GM13976 (cell line): Measurements from ENCODE around the gene MSX1.

Source experiments
- DNase-seq: peaks from one replicate; pipeline ENCODE4 v3.0.0; 2012; ENCODE audit warnings: low spot score
- in situ Hi-C: fragments of 300-500 bp; cut with MboI; formaldehyde crosslinking; loops from one replicate; pipeline ENCODE4 v1.12.0; 2022; ENCODE audit warnings: low sequenced_read_pairs, mixed read lengths, inconsistent platforms; ENCODE audit not compliant: unreplicated experiment
- TF ChIP-seq, protein P1 (sequence below): IDR thresholded peaks from 2 replicates; pipeline ENCODE4 v1.5.1; 2012; ENCODE audit warnings: borderline replicate concordance, mild to moderate bottlenecking; ENCODE audit not compliant: insufficient read depth; ENCODE audit errors: extremely low read depth, missing control alignments, control extremely low read depth

The MSX1 gene

DNA sequence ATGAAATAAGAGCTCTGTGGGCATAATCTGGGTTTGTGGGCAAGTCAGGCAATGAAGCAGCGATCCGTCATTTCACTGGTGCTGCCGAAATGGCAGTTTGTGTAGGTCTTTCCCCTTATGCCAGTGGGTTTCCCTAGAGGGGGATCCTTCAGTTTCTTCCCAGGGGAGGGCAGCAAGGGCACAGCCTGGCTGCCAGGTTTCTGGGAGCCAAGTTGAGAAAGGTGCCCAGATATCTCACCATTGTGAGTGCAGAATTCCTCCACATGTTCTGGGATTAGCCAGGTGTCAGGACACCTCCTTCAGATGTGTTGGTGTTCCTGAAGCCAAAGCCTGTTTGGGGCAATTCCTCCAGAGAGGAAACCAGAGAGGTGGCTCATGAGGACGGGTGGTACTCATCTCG is 28.0 kb downstream of the MSX1 start:
- in situ Hi-C loops = loop anchor here (10.0 kb wide), 1 partner anchor 403 kb away; no protein-coding TSS in a partner anchor
- no peak for DNase-seq
- TF ChIP-seq, protein P1, sequence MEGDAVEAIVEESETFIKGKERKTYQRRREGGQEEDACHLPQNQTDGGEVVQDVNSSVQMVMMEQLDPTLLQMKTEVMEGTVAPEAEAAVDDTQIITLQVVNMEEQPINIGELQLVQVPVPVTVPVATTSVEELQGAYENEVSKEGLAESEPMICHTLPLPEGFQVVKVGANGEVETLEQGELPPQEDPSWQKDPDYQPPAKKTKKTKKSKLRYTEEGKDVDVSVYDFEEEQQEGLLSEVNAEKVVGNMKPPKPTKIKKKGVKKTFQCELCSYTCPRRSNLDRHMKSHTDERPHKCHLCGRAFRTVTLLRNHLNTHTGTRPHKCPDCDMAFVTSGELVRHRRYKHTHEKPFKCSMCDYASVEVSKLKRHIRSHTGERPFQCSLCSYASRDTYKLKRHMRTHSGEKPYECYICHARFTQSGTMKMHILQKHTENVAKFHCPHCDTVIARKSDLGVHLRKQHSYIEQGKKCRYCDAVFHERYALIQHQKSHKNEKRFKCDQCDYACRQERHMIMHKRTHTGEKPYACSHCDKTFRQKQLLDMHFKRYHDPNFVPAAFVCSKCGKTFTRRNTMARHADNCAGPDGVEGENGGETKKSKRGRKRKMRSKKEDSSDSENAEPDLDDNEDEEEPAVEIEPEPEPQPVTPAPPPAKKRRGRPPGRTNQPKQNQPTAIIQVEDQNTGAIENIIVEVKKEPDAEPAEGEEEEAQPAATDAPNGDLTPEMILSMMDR = no peak

DNA sequence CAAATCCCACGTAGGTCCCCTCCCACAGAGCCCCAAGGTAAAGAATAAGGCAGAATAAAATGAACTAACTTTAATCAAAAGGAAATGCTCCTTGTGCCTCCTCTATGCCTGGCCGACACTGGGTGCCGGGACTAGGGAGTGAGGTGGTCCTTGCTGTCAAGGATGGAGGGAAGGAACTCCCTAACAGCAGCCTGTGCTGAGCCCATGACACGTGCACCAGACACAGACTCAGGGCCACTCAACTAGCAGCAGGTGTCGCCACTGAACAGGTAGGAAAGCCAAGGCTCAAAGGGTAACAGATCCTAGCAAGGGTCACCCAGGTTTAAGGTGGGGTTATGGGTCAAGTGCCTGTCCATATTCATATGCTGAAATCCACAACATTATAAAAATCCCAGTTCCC is 29.2 kb downstream of the MSX1 start:
- no peak for DNase-seq
- in situ Hi-C loops = loop anchor here (10.0 kb wide), 1 partner anchor 404 kb away; no protein-coding TSS in a partner anchor
- TF ChIP-seq, protein P1 = peak; percentile 19

DNA sequence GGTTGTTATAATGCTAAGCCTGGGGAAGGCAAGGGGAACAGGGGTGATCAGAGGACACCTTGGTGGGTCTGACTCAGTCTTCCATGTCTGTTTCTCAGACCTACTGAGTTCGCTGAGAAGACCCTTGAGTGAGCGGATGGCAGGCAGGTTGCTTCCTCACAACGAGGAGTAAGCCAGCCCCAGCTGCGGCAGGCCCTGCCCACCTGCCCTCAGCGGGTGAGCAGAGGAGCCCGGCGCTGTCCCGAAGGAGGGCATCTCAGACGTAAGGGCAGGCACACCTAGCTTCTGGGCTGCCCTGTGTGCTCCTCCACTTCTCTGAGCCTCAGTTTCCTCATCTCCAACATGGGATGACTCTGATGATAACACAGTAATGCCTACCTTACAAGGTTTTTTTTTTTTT is 30.3 kb downstream of the MSX1 start:
- TF ChIP-seq, protein P1 = no peak
- DNase-seq = no peak
- in situ Hi-C loops = loop anchor here (10.0 kb wide), 1 partner anchor 405 kb away; no protein-coding TSS in a partner anchor

DNA sequence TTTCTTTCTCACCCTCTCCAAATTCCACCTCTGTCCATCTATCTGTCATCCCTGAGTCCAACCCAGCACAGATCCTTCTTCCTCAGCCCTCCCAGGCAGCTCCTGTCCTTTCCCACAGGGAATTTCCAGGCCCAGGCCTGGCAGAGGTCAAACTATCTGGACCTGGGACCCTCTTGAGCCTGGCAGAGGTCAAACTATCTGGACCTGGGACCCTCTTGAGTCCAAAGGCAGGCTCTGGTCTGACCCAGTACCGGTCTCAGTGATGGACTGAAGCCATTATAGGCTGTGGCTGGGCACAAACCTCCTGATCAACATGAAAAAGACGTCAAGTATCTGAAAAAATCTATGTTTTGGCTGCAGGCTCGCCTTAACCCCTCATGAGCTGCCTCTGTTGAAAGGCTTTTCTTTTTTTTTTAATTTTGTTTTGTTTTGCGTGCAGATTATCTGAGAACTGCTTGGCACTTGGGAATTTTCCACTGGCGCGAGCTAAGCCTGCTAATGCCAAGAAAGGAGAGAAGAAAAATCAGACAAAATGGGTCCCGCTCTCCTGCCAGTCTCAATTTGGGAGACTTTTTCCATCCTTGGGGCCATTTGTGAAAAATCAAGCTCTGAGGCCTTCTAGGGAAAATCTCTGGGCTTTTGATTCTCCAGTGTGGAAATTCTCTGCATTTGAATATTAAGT is 31.2 kb downstream of the MSX1 start:
- TF ChIP-seq, protein P1 = no peak
- in situ Hi-C loops = no loop called here
- DNase-seq = no peak

DNA sequence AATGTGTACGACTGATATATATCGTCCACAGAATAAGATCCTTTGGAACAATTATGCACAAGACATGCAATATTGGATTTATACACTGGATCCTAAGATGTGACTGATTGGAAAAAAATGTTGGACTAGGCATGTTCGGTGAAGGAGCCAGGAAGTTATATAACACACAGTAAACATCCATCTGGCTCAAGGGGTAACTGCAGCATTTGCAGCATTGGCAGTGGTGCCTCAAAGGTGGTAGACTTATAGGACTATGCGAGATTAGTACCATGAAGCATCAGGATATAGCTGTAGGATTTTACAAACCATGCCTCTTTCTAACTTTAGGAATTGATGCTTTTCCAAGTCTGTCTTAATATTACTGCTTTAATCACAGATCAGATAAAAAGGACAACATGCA is 34.3 kb downstream of the MSX1 start:
- in situ Hi-C loops = no loop called here
- no peak for DNase-seq
- TF ChIP-seq, protein P1 = no peak

DNA sequence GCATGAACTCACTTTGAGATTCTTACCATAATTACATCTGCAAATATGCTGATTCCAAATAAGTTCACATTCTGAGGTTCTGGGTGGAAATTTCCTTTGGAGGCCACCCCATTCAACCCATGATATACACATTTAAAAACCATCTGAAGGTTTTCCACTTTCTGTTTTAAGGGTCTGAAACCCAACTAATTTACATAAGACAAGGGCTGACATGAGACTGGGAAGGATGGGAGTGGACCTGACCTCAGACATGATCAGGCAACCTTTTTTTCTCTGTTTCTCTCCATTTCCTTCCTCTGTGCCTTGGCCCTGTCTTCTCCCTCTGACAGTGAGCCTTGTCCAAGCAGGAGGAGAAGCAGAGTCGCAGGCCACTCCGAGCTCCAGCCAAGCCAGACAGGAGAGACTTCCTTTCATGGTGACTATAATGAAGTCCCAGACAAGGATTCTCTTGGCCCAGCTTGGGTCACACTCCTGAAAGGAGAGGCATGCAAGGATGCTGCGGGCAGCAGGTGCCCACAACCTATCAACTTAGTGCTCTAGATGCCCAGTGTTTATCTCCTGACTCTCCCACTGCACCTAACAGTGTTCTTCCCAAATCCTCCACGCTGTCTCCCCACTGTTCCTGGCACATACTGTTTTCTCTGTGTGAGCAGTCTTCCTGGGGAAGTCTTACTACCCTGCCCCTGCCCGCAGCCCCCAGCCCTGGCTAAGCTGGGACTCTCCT is 39.9 kb downstream of the MSX1 start:
- no peak for DNase-seq
- TF ChIP-seq, protein P1 = no peak
- in situ Hi-C loops = no loop called here
